Measurements from ENCODE around the gene CNOT9. TPM values are rescaled to one million over a fixed set of nuclear protein-coding genes. Genes with fewer than 3 reads are reported as not detected.

CNOT9 gene
- polyA plus RNA-seq, 3 donors: 14.5 to 21.5 (median 18.4) TPM

GRCh38 chr2:218569038-218569431 is 396 bp downstream of the CNOT9 start:
- Mint-ChIP-seq H3K9me3 (no peaks in the 10 kb centered on the region), H3K4me1 (peaks cover 44% of the 10 kb centered on the region), H3K4me3 (peak overlapping the region; percentile 92 to 95), H3K27me3 (ENCODE audit: low read depth in 3 of 3) (no peaks in the 10 kb centered on the region), H3K27ac (peak overlapping the region; percentile 99 to 100 (median 99)), H3K36me3 (peaks cover 21 to 23% of the 10 kb centered on the region in 2 donors)
- H3K27ac ChIP-seq (ENCODE audit: low read depth in 1 of 2, low read length in 2 of 2): peak overlapping the region; percentile 92 to 96
- no peaks in the 10 kb centered on the region for H3K9me3 ChIP-seq (replicated peaks in 1 of 2; ENCODE audit: control insufficient read depth in 1 of 2, insufficient read depth in 1 of 2, low read length in 2 of 2)
- intact Hi-C loops (cut with micrococcal nuclease): loop anchor here (10.0 kb wide), 3 partner anchors 164 to 294 kb away; partner anchors contain the start of genes AAMP (in 1 of the 2), CTDSP1 (in 1 of the 2) and PNKD (in 1 of the 2)
- peak overlapping the region; percentile 75 for H3K4me2 ChIP-seq (replicated peaks; ENCODE audit: extremely low read depth, low read length, poor library complexity, severe bottlenecking)
- H3K36me3 ChIP-seq (replicated peaks in 1 of 2; ENCODE audit: control insufficient read depth in 1 of 2, insufficient read depth in 2 of 2, low read length in 2 of 2): peaks cover 6 to 22% of the 10 kb centered on the region in 2 donors
- peaks cover 24 to 27% of the 10 kb centered on the region in 2 donors for H3K4me1 ChIP-seq (ENCODE audit: control insufficient read depth in 1 of 2, insufficient read depth in 2 of 2, low read length in 2 of 2)
- H3K9ac ChIP-seq (ENCODE audit: insufficient read depth, low read length, poor library complexity, severe bottlenecking): peak overlapping the region; percentile 93
- peaks cover 14% of the 10 kb centered on the region for H4K20me1 ChIP-seq (ENCODE audit: insufficient read depth, low read length)
- TF ChIP-seq, protein P1, sequence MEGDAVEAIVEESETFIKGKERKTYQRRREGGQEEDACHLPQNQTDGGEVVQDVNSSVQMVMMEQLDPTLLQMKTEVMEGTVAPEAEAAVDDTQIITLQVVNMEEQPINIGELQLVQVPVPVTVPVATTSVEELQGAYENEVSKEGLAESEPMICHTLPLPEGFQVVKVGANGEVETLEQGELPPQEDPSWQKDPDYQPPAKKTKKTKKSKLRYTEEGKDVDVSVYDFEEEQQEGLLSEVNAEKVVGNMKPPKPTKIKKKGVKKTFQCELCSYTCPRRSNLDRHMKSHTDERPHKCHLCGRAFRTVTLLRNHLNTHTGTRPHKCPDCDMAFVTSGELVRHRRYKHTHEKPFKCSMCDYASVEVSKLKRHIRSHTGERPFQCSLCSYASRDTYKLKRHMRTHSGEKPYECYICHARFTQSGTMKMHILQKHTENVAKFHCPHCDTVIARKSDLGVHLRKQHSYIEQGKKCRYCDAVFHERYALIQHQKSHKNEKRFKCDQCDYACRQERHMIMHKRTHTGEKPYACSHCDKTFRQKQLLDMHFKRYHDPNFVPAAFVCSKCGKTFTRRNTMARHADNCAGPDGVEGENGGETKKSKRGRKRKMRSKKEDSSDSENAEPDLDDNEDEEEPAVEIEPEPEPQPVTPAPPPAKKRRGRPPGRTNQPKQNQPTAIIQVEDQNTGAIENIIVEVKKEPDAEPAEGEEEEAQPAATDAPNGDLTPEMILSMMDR (IDR thresholded peaks at IDR 0.05): no peak
- under 1% methylated on average over 31 of the region's 31 CpGs for WGBS (ENCODE audit: insufficient coverage)
- no peaks in the 10 kb centered on the region for H3K27me3 ChIP-seq (ENCODE audit: control insufficient read depth in 2 of 2, insufficient read depth in 2 of 2, low read length in 2 of 2)
- H2AFZ ChIP-seq (ENCODE audit: insufficient read depth, low read depth, low read length, poor library complexity, severe bottlenecking): peak overlapping the region; percentile 78
- peak; percentile 49 to 90 (median 72) for DNase-seq
- peak overlapping the region; percentile 57 to 77 (median 67) for H3K4me3 ChIP-seq (replicated peaks in 1 of 3; ENCODE audit: low read depth in 2 of 3, low read length in 3 of 3)
- H3K79me2 ChIP-seq (ENCODE audit: insufficient read depth, low read length): peaks cover 96% of the 10 kb centered on the region

DNA sequence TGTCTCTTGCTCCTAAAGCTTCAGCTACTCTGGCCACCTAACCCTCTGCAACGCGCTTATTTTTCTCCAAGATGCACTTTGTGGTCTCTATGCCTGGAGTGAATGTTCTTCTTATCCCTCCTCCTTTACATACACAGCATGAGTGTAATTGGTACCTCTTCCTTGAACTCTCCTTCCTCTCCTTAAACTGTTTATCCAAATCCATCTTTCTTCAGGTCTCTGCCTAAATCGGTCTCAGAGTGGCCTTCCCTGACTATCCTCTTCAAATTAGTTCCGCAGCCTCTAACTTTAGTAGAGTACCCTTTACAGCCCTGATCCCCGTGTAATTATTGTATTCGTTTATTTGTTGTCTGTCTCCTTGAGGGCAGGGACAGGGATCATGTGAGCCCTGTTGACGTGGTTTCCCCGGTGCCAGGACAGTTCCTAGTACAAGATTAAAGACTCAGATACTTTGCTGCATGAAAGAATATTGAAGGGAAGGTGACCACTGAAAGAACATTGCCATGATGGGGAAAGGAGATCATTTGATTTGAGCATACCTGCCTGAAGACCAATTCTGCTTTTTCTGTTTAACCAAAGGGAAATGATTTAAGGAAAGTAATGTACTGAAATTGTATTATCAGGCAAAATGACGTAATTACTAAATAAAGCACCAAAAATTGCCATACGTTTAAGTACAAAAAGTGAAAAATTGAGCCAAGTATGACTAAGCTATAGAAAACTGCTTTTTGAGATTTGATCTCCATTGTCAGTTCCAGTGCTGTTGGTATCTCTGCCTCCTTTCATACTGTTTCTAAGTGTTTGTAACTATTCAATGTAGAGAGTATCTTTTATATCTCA is 1.2 kb downstream of the CNOT9 start:
- peak overlapping the region; percentile 92 to 96 for H3K27ac ChIP-seq (ENCODE audit: low read depth in 1 of 2, low read length in 2 of 2)
- H3K36me3 ChIP-seq (replicated peaks in 1 of 2; ENCODE audit: control insufficient read depth in 1 of 2, insufficient read depth in 2 of 2, low read length in 2 of 2): peaks cover 11 to 30% of the 10 kb centered on the region in 2 donors
- no peaks in the 10 kb centered on the region for H3K9me3 ChIP-seq (replicated peaks in 1 of 2; ENCODE audit: control insufficient read depth in 1 of 2, insufficient read depth in 1 of 2, low read length in 2 of 2)
- H3K4me3 ChIP-seq (replicated peaks in 1 of 3; ENCODE audit: low read depth in 2 of 3, low read length in 3 of 3): peak overlapping the region; percentile 57 to 77 (median 67)
- H3K4me2 ChIP-seq (replicated peaks; ENCODE audit: extremely low read depth, low read length, poor library complexity, severe bottlenecking): peak overlapping the region; percentile 75
- peaks cover 95% of the 10 kb centered on the region for H3K79me2 ChIP-seq (ENCODE audit: insufficient read depth, low read length)
- Mint-ChIP-seq H3K9me3 (no peaks in the 10 kb centered on the region), H3K36me3 (peaks cover 27 to 30% of the 10 kb centered on the region in 2 donors), H3K27ac (peak overlapping the region; percentile 99 to 100 (median 99)), H3K27me3 (ENCODE audit: low read depth in 3 of 3) (no peaks in the 10 kb centered on the region), H3K4me3 (peak overlapping the region; percentile 92 to 95), H3K4me1 (peaks cover 41% of the 10 kb centered on the region)
- peak overlapping the region; percentile 93 for H3K9ac ChIP-seq (ENCODE audit: insufficient read depth, low read length, poor library complexity, severe bottlenecking)
- TF ChIP-seq, protein P1 (IDR thresholded peaks at IDR 0.05): no peak
- H3K4me1 ChIP-seq (ENCODE audit: control insufficient read depth in 1 of 2, insufficient read depth in 2 of 2, low read length in 2 of 2): peaks cover 24 to 27% of the 10 kb centered on the region in 2 donors
- peak in 2 of 3 donors; percentile 30 to 69 for DNase-seq
- WGBS (ENCODE audit: insufficient coverage): 0% methylated on average over 1 of the region's 10 CpGs
- no peaks in the 10 kb centered on the region for H3K27me3 ChIP-seq (ENCODE audit: control insufficient read depth in 2 of 2, insufficient read depth in 2 of 2, low read length in 2 of 2)
- intact Hi-C loops (cut with micrococcal nuclease): loop anchor here (10.0 kb wide), 3 partner anchors 165 to 295 kb away; partner anchors contain the start of genes AAMP (in 1 of the 2), CTDSP1 (in 1 of the 2) and PNKD (in 1 of the 2)
- peaks cover 21% of the 10 kb centered on the region for H4K20me1 ChIP-seq (ENCODE audit: insufficient read depth, low read length)
- H2AFZ ChIP-seq (ENCODE audit: insufficient read depth, low read depth, low read length, poor library complexity, severe bottlenecking): peak overlapping the region; percentile 78
